ENCODE data around the gene CFAP97D2. TPM values are rescaled to one million over a fixed set of nuclear protein-coding genes. Genes with fewer than 3 reads are reported as not detected.
A peak's percentile ranks its signal among the peaks of the same experiment; 100 is the strongest.

Gene CFAP97D2
- total RNA-seq, 6 experiments from 2014 or later: not detected

- H3K27ac ChIP-seq: no peak overlapping the region
- ATAC-seq: no peak
- TF ChIP-seq CTCF (IDR thresholded peaks at IDR 0.05) (no peak), POLR2A (IDR thresholded peaks at IDR 0.05) (no peak)
- DNase-seq: peak in 1 of 3 donors; percentile 53
- H3K36me3 ChIP-seq: no peaks in the 10 kb centered on the region
- H3K4me1 ChIP-seq: peaks cover 0 to 10% (median 0%) of the 10 kb centered on the region in 4 donors
- intact Hi-C loops (cut with DNase I): no loop called here
- H3K9me3 ChIP-seq: no peaks in the 10 kb centered on the region
- WGBS (ENCODE audit: insufficient coverage, low coverage, low lambda C conversion rate, missing lambda C conversion rate): 69% methylated on average over 8 of the region's 12 CpGs
- H3K4me3 ChIP-seq: no peak overlapping the region
- no peaks in the 10 kb centered on the region for H3K27me3 ChIP-seq
Observed at GRCh38 chr13:114149774-114150740, 29.0 kb upstream of the CFAP97D2 start.

GRCh38 chr13:114151031-114151430 lies 28.0 kb upstream of the CFAP97D2 start:
- Histone ChIP-seq H3K36me3 (no peaks in the 10 kb centered on the region), H3K4me3 (no peak overlapping the region), H3K27me3 (no peaks in the 10 kb centered on the region), H3K27ac (no peak overlapping the region), H3K4me1 (peaks cover 0 to 10% (median 0%) of the 10 kb centered on the region in 4 donors), H3K9me3 (no peaks in the 10 kb centered on the region)
- no peak for ATAC-seq
- intact Hi-C loops (cut with DNase I): no loop called here
- peak in 1 of 3 donors; percentile 48 for DNase-seq
- 71% methylated on average over 3 of the region's 10 CpGs for WGBS (ENCODE audit: insufficient coverage, low coverage, low lambda C conversion rate, missing lambda C conversion rate)
- TF ChIP-seq CTCF (IDR thresholded peaks at IDR 0.05): no peak
- TF ChIP-seq POLR2A (IDR thresholded peaks at IDR 0.05): no peak

GRCh38 chr13:114151565-114152284 lies 27.3 kb upstream of the CFAP97D2 start:
- DNase-seq: peak; percentile 84 to 88 (median 87)
- Histone ChIP-seq H3K27me3 (no peaks in the 10 kb centered on the region), H3K4me3 (no peak overlapping the region), H3K27ac (no peak overlapping the region), H3K9me3 (no peaks in the 10 kb centered on the region), H3K36me3 (no peaks in the 10 kb centered on the region), H3K4me1 (peaks cover 0 to 10% (median 0%) of the 10 kb centered on the region in 4 donors)
- intact Hi-C loops (cut with DNase I): no loop called here
- peak; percentile 92 to 99 (median 98) for ATAC-seq
- 59% methylated on average over 19 of the region's 28 CpGs for WGBS (ENCODE audit: insufficient coverage, low coverage, low lambda C conversion rate, missing lambda C conversion rate)
- peak; percentile 49 for TF ChIP-seq POLR2A (IDR thresholded peaks at IDR 0.05)
- TF ChIP-seq CTCF (IDR thresholded peaks at IDR 0.05): peak in 3 of 4 donors; percentile 24 to 34 (median 29)

GRCh38 chr13:114152285-114152645 lies 26.8 kb upstream of the CFAP97D2 start:
- TF ChIP-seq CTCF (IDR thresholded peaks at IDR 0.05) (no peak), POLR2A (IDR thresholded peaks at IDR 0.05) (no peak)
- WGBS (ENCODE audit: insufficient coverage, low coverage, low lambda C conversion rate, missing lambda C conversion rate): 79% methylated on average over 6 of the region's 7 CpGs
- DNase-seq: peak in 1 of 3 donors; percentile 35
- intact Hi-C loops (cut with DNase I): no loop called here
- H3K27ac ChIP-seq: no peak overlapping the region
- no peak for ATAC-seq
- H3K9me3 ChIP-seq: no peaks in the 10 kb centered on the region
- peaks cover 0 to 10% (median 0%) of the 10 kb centered on the region in 4 donors for H3K4me1 ChIP-seq
- no peaks in the 10 kb centered on the region for H3K27me3 ChIP-seq
- no peak overlapping the region for H3K4me3 ChIP-seq
- H3K36me3 ChIP-seq: no peaks in the 10 kb centered on the region

Data from right lobe of liver (tissue), 6 donors.